Immature natural killer cell (primary cell): ENCODE data around the gene TBC1D5. TPM values are rescaled to one million over a fixed set of nuclear protein-coding genes. Genes with fewer than 3 reads are reported as not detected.
"Not testable (repeated sequence)": the region's sequence is repeated elsewhere in the genome, so short reads cannot be mapped to it uniquely, and the experiment has no call there.

Experiments used
- DNase-seq, 3 donors: peaks; one replicate each; pipeline ENCODE4 v3.0.0; 2022; ENCODE audit warnings: mixed read lengths in 1 of 3
- H3K27ac Mint-ChIP-seq, 6 donors: one replicate each; pipeline ENCODE4 v1.8.0; 2020; ENCODE audit warnings: mixed read lengths in 6 of 6, mild to moderate bottlenecking in 5 of 6, inconsistent platforms in 4 of 6, moderate library complexity in 3 of 6
- H3K27me3 Mint-ChIP-seq, 3 donors: one replicate each; pipeline ENCODE4 v1.8.0; 2020 to 2021; ENCODE audit warnings: low read depth in 3 of 3, mild to moderate bottlenecking in 3 of 3, mixed read lengths in 3 of 3, moderate library complexity in 3 of 3, inconsistent platforms in 1 of 3
- H3K36me3 Mint-ChIP-seq, 3 donors: one replicate each; pipeline ENCODE4 v1.8.0; 2020; ENCODE audit warnings: mixed read lengths in 3 of 3, inconsistent platforms in 2 of 3, mild to moderate bottlenecking in 2 of 3
- H3K4me1 Mint-ChIP-seq, 2 donors: one replicate each; pipeline ENCODE4 v1.8.0; 2020; ENCODE audit warnings: inconsistent platforms in 2 of 2, mild to moderate bottlenecking in 2 of 2, mixed read lengths in 2 of 2, moderate library complexity in 1 of 2
- H3K4me3 Mint-ChIP-seq, 5 donors: one replicate each; pipeline ENCODE4 v1.8.0; 2020; ENCODE audit warnings: mild to moderate bottlenecking in 5 of 5, mixed read lengths in 5 of 5, inconsistent platforms in 3 of 5, moderate library complexity in 3 of 5
- H3K9me3 Mint-ChIP-seq, 6 donors: one replicate each; pipeline ENCODE4 v1.8.0; 2020; ENCODE audit warnings: mild to moderate bottlenecking in 6 of 6, mixed read lengths in 6 of 6, inconsistent platforms in 4 of 6, moderate library complexity in 3 of 6
- polyA plus RNA-seq, 3 donors: library from polyadenylated mRNA; unstranded; fragments of 300-500 nt; fragmentation: Illumina TruSeq; gene quantifications; one replicate each; pipeline ENCODE4 v1.2.3, GENCODE V29; 2021

TBC1D5 gene
- polyA plus RNA-seq, 3 donors from 2014 or later: 20.5 to 49.2 (median 25.8) TPM

DNA sequence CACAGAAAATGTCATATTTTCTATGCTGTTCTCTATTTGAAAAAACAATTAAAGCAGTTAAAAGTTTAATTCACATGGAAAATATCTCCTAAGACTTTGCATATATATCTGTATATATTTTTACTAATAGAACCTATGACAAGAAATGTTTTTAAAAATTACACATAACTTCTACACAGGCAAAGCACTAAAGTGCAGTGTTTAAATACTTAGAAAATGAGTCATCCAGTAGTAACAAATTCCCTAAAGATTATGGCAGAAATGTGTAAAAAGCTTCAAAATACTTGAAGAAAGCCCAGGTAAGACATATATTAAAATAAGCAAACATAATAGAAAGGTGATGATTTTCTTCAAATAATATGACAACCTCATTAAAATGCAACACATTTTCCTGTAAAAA lies 236.6 kb downstream of the TBC1D5 start:
- Mint-ChIP-seq H3K27ac (no peak overlapping the region), H3K4me1 (no peaks in the 10 kb centered on the region), H3K27me3 (peaks cover 0 to 2% (median 0%) of the 10 kb centered on the region in 3 donors), H3K4me3 (no peak overlapping the region), H3K36me3 (peaks cover 0 to 4% (median 0%) of the 10 kb centered on the region in 3 donors), H3K9me3 (peaks cover 0 to 1% (median 0%) of the 10 kb centered on the region in 6 donors)
- DNase-seq: no peak

DNA sequence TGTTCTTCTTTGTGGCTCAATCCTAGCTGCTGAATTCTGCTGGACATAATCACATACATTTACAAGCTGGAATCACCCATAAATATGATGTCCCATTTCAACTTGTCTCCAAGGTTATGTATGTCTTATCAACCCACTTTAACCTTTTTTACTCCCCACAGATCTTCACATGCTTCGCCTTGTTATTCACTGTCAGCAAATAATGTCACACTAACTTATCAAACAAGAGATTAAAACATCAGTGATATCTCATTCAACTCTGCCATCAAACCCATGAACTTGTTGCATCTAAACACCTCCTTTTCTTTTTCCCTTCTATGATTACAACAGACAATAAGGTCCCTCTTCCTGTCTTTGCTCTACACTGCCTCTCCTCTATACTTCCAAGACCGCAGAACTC lies 240.7 kb downstream of the TBC1D5 start:
- Mint-ChIP-seq H3K27ac (no peak overlapping the region), H3K4me1 (no peaks in the 10 kb centered on the region), H3K9me3 (peaks cover 0 to 1% (median 0%) of the 10 kb centered on the region in 6 donors), H3K36me3 (peaks cover 0 to 4% (median 0%) of the 10 kb centered on the region in 3 donors), H3K27me3 (peaks cover 0 to 2% (median 0%) of the 10 kb centered on the region in 3 donors), H3K4me3 (no peak overlapping the region)
- DNase-seq: no peak

DNA sequence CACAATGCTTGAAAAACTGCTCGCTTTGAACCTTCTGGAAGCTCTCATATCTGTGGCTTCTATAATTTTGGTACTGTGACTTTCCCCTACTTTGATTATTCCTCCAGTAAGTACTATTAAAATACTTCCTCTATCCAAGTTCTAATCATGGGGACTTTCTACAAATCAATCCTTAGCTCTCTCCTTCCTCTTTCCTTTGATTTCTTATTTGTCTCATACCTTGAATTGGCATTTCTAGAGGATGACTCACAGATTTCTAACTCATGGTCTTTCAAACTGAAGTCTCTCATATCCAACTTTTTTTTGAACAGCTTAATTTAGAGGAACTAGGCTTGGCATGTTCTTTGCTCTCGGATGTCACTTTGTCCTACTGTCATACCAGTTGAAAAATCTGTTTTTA lies 241.8 kb downstream of the TBC1D5 start:
- Mint-ChIP-seq H3K4me1 (peaks cover 0 to 6% of the 10 kb centered on the region in 2 donors), H3K4me3 (no peak overlapping the region), H3K36me3 (peaks cover 0 to 4% (median 0%) of the 10 kb centered on the region in 3 donors), H3K9me3 (peaks cover 0 to 1% (median 0%) of the 10 kb centered on the region in 6 donors), H3K27me3 (peaks cover 0 to 2% (median 0%) of the 10 kb centered on the region in 3 donors), H3K27ac (no peak overlapping the region)
- DNase-seq: no peak

DNA sequence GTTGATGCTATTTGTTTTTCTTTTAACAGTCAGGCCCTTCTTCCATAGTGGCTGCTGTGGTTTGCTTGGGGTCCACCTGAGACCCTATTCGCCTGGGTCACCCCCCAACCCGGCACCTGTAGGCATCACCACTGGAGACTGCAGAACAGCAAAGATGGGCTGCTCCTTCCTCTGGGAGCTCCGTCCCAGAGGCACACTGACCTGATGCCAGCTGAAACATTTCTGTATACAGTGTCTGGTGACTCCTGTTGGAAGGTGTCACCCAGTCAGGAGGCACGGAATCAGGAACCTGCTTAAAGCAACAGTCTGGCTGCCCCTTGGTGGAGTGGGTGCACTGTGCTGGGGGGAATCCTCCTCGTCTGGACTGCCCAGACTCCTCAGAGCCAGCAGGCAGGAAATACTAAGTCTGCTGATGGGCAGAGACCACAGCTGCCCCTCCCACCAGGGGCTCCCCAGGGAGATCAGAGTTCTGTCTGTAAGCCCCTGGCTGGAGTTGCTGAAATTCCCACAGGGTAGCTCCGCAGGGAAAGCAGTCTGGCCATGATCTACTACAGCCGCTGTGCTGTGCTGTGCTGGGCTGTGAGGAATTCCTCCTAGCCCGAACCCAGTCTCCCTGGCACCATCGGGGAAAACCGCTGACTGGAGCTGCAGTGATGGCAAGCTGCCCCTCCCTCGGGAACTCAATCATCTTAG lies 248.2 kb downstream of the TBC1D5 start:
- H3K27ac Mint-ChIP-seq: no peak overlapping the region
- no peak for DNase-seq
- no peak overlapping the region for H3K4me3 Mint-ChIP-seq
- peaks cover 0 to 2% (median 0%) of the 10 kb centered on the region in 3 donors for H3K27me3 Mint-ChIP-seq
- peaks cover 0 to 4% (median 0%) of the 10 kb centered on the region in 6 donors for H3K9me3 Mint-ChIP-seq
- H3K36me3 Mint-ChIP-seq: peaks cover 0 to 23% (median 16%) of the 10 kb centered on the region in 3 donors
- peaks cover 0 to 7% of the 10 kb centered on the region in 2 donors for H3K4me1 Mint-ChIP-seq

DNA sequence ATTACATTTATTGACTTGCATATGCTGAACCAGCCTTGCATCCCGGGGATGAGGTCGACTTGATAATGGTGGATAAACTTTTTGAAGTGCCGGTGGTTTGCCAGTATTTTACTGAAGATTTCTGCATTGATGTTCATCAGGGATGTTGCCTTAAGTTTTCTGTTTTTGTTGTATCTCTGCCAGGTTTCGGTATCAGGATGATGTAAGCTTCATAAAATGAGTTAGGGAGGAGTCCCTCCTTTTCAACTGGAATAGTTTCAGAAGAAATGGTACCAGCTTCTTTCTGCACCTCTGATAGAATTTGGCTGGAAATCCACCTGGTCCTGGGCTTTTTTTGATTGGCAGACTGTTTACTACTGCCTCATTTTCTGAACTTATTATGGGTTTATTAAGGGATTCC lies 250.8 kb downstream of the TBC1D5 start:
- Mint-ChIP-seq H3K9me3 (peaks cover 0 to 4% (median 0%) of the 10 kb centered on the region in 6 donors), H3K4me1 (peaks cover 0 to 7% of the 10 kb centered on the region in 2 donors), H3K4me3 (no peak overlapping the region), H3K36me3 (peaks cover 0 to 23% (median 16%) of the 10 kb centered on the region in 3 donors), H3K27me3 (peaks cover 0 to 2% (median 0%) of the 10 kb centered on the region in 3 donors), H3K27ac (no peak overlapping the region)
- no peak for DNase-seq

DNA sequence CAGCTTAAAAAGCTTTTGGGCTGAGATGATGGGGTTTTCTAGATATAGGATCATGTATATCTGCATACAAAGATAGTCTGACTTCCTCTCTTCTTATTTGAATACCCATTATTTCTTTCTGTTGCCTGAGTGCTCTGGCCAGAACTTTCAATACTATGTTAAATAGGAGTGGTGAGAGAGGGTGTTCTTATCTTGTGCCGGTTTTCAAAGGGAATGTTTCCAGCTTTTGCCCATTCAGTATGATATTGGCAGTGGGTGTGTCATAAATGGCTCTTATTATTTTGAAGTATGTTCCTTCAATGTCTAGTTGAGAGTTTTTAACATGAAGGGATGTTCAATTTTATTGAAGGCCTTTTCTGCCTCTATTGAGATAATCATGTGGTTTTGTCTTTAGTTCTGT lies 251.2 kb downstream of the TBC1D5 start:
- H3K27me3 Mint-ChIP-seq, H3K4me3 Mint-ChIP-seq, H3K27ac Mint-ChIP-seq, DNase-seq, H3K9me3 Mint-ChIP-seq, H3K4me1 Mint-ChIP-seq: not testable (repeated sequence)
- H3K36me3 Mint-ChIP-seq: peaks cover 0 to 23% (median 16%) of the 10 kb centered on the region in 3 donors

DNA sequence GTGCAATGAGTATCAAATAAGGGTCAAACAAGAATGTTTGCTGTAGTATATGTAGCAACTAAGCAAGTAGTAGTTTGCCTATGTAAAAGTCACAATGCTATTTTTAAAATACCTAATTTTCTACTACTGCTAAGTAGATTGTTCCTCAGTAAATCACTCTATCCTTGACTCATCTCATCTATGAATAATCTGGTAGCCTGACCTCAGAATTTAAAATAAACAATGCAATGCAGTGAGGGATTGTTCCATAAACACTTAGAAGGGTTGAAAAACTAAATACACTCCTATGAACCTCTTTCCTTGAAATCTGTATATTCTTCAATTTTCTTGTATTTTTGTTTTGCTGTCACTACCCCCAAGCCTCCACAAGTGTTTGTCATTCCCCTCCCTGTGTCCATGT lies 253.3 kb downstream of the TBC1D5 start:
- H3K4me3 Mint-ChIP-seq: no peak overlapping the region

DNA sequence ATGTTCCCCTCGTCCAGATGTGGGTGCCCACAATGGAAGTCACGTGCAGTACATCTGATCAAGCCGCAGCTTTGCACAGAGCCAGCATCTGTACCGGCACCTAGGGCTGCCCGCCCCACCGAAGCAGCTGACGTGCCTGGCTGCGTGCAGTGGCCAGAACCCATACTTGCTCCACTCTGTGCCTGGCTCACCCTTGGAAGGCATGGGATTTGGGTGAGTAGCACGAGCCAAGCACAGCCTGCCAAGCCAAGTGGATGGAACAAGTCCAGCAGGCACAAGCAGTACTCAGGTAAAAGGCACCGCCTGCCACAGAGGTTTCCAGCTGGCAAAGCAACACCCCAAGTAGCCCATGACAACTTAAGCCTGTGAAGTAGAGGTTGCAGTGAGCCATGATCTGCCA lies 261.3 kb downstream of the TBC1D5 start:
- no peak overlapping the region for H3K4me3 Mint-ChIP-seq
- peaks cover 0 to 5% (median 3%) of the 10 kb centered on the region in 3 donors for H3K36me3 Mint-ChIP-seq
- H3K4me1 Mint-ChIP-seq: no peaks in the 10 kb centered on the region
- no peaks in the 10 kb centered on the region for H3K27me3 Mint-ChIP-seq
- no peak for DNase-seq
- no peaks in the 10 kb centered on the region for H3K9me3 Mint-ChIP-seq
- no peak overlapping the region for H3K27ac Mint-ChIP-seq

More for the DNA sequence above, 253.3 kb downstream of the TBC1D5 start:
- no peaks in the 10 kb centered on the region for H3K4me1 Mint-ChIP-seq
- no peak overlapping the region for H3K27ac Mint-ChIP-seq
- H3K27me3 Mint-ChIP-seq: peaks cover 0 to 2% (median 0%) of the 10 kb centered on the region in 3 donors
- no peak for DNase-seq
- peaks cover 0 to 4% (median 0%) of the 10 kb centered on the region in 6 donors for H3K9me3 Mint-ChIP-seq
- peaks cover 0 to 23% (median 16%) of the 10 kb centered on the region in 3 donors for H3K36me3 Mint-ChIP-seq

DNA sequence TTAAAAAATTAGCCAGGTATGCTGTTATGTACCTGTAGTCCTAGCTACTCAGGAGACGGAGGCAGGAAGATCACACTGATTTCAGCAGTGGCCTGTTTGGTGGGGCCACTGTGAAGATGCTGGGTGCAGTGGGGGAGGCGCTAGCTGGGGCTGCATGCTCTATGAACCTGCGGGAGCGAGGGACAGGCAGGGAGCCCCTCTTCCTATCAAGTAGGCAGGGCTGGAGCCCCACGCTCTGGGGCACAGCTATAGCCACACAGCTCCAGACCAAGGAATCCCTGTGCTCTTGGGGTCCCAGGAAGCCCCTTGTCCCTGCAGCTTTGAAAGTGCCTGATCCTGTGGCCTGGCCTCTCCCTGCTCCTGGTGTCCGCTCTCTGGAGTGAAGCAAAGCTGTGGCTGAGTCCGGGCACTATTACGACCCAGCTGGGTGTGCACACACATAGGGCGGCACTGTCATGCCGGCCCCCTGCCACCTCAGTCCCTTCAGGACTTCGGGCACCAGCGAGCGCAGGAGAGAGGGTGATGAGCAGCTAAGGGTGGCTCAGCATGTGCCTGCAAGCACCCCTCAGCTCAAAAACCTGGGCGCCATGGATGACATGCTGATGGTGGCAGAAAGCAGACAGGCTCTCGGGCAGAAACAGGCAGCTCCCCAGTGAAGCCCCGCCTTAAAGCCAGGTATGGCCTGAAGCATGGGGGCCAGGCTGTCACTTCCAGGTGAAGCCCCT lies 262.6 kb downstream of the TBC1D5 start:
- no peak for DNase-seq
- Mint-ChIP-seq H3K36me3 (peaks cover 0 to 5% (median 3%) of the 10 kb centered on the region in 3 donors), H3K4me3 (no peak overlapping the region), H3K9me3 (no peaks in the 10 kb centered on the region), H3K27ac (no peak overlapping the region), H3K4me1 (no peaks in the 10 kb centered on the region), H3K27me3 (no peaks in the 10 kb centered on the region)

DNA sequence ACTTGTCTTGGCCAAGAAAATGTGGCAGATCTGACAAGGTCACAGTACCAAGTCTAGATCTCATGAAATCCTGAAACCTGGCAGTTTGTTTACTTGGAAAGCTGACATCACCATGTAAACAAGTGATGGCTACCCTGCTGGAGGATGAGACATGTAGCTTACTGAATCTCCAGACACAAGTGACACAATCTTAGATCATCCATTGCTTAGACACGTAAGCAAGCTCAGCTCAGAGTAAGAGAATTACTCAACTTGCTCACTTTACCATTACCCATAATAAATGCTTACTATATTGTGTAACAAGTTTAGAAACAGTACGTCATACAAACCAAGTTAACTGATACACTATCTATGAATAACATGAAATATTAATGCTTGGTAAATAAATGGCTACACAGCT lies 263.8 kb downstream of the TBC1D5 start:
- DNase-seq: no peak
- Mint-ChIP-seq H3K9me3 (no peaks in the 10 kb centered on the region), H3K27me3 (no peaks in the 10 kb centered on the region), H3K4me1 (peaks cover 0 to 4% of the 10 kb centered on the region in 2 donors), H3K36me3 (peaks cover 0 to 5% (median 3%) of the 10 kb centered on the region in 3 donors), H3K27ac (no peak overlapping the region), H3K4me3 (no peak overlapping the region)

DNA sequence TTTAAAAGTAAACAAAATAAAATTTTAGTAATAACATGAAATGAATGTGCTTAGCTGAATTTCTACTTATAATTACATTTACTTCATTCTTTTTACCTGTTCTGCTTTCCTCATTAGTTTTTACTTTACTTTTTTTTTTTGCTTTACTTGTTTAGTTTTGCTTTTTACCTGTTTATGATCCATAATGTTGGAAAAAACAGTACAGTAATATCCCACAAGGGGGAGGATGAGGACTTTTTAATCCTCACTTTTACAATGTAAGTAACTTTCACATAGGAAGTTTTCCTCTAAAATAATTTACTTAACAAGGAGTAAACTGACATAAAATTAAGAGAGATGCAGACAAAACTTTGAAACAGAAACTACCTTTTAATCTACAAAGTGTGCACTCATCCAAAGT lies 268.7 kb downstream of the TBC1D5 start:
- H3K36me3 Mint-ChIP-seq: no peaks in the 10 kb centered on the region
- H3K4me3 Mint-ChIP-seq: no peak overlapping the region
- H3K27me3 Mint-ChIP-seq: no peaks in the 10 kb centered on the region
- H3K9me3 Mint-ChIP-seq: no peaks in the 10 kb centered on the region
- peaks cover 0 to 4% of the 10 kb centered on the region in 2 donors for H3K4me1 Mint-ChIP-seq
- H3K27ac Mint-ChIP-seq: no peak overlapping the region
- no peak for DNase-seq

DNA sequence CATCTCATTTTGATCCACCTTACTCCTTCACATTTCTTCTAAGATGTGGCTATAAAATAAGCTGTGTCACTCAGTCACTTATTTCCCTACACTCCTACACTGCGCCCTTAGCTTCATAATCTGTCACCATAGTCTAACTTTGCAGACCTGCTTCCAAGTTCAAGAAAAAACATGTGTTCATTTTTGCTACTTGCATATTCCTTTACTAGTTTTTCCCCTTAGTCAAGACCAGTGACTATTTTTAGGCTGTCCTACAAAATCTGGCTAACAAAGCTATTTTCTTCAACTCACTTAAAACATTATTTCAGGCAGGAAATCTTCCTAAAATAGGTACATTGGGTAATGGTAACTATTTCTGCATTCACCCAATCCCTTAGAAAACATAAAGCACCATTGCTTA lies 272.5 kb downstream of the TBC1D5 start:
- Mint-ChIP-seq H3K9me3 (no peaks in the 10 kb centered on the region), H3K4me1 (peaks cover 8 to 14% of the 10 kb centered on the region in 2 donors), H3K27me3 (peaks cover 0 to 4% (median 0%) of the 10 kb centered on the region in 3 donors), H3K4me3 (no peak overlapping the region), H3K36me3 (no peaks in the 10 kb centered on the region), H3K27ac (no peak overlapping the region)
- no peak for DNase-seq

DNA sequence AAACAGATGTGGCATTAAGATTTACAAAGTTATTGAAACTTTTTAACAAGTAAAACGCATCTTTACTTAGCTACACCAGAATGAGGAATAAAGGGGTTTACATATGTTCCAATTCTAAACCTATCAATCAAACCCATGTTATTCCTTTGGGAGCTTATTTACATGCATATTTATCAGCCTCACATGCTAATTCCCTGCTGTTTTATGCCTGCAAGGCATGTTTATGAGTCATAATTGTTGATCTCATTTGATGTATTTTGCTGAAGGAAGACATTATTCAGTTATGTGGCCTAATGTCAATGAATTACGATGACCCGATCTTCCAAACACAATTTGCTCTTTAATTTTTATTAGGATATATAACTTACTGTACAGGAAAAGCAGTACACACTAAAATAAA lies 272.9 kb downstream of the TBC1D5 start:
- Mint-ChIP-seq H3K4me1 (peaks cover 11 to 18% of the 10 kb centered on the region in 2 donors), H3K27me3 (peaks cover 0 to 4% (median 0%) of the 10 kb centered on the region in 3 donors), H3K4me3 (no peak overlapping the region), H3K27ac (no peak overlapping the region), H3K9me3 (no peaks in the 10 kb centered on the region), H3K36me3 (peaks cover 0 to 1% (median under 1%) of the 10 kb centered on the region in 3 donors)
- no peak for DNase-seq

DNA sequence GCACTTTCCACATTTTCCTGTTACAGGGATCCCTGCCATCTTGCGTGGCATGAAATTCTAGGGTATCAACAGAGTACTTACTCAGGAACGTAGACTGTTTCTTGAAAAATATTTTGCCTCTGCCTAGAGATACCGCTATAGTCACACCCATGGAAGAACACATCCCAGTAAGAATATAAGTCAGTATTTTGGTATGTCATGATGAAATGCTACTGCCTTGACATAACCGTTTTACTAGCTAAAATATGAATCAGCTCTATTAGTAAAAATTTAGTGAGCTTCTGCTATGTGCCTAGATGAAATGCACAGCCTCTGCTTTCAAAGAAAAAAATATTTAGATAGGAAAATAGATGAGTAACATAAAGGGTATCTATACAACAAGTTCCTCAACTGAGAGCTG lies 276.4 kb downstream of the TBC1D5 start:
- H3K4me3 Mint-ChIP-seq: no peak overlapping the region
- DNase-seq: no peak
- H3K27ac Mint-ChIP-seq: no peak overlapping the region
- H3K36me3 Mint-ChIP-seq: peaks cover 0 to 7% (median 5%) of the 10 kb centered on the region in 3 donors
- peaks cover 0 to 4% (median 2%) of the 10 kb centered on the region in 3 donors for H3K27me3 Mint-ChIP-seq
- H3K4me1 Mint-ChIP-seq: peaks cover 14 to 19% of the 10 kb centered on the region in 2 donors
- H3K9me3 Mint-ChIP-seq: no peaks in the 10 kb centered on the region
